Limb (tissue), 2 donors: Measurements from ENCODE around the gene METRN.

ENCODE experiments used
- DNase-seq, 2 donors: peaks; one replicate each; pipeline ENCODE4 v3.0.0-alpha.2; 2016; ENCODE audit errors: extremely low spot score in 2 of 2

Gene METRN

DNA sequence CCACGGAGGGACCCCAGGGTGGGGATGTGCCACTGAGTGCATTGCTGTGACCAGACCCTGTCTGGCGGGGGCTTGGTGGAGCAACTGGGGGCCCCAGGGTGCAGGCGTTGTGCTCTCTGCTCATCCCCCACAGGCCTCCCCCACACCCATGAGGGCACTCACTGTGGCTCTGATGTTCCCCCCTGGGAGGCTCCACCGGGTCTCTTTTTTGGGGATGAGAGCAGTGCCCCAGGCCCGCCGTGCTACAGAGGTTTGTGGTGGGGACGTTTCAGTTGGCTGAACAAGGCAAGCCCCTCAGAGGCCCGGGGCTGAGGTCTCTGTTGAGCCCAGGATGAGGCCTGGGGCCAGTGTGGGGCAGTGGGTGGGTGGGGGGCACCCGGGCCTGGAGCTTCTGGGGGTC is 8.8 kb downstream of the METRN start:
- DNase-seq = no peak

DNA sequence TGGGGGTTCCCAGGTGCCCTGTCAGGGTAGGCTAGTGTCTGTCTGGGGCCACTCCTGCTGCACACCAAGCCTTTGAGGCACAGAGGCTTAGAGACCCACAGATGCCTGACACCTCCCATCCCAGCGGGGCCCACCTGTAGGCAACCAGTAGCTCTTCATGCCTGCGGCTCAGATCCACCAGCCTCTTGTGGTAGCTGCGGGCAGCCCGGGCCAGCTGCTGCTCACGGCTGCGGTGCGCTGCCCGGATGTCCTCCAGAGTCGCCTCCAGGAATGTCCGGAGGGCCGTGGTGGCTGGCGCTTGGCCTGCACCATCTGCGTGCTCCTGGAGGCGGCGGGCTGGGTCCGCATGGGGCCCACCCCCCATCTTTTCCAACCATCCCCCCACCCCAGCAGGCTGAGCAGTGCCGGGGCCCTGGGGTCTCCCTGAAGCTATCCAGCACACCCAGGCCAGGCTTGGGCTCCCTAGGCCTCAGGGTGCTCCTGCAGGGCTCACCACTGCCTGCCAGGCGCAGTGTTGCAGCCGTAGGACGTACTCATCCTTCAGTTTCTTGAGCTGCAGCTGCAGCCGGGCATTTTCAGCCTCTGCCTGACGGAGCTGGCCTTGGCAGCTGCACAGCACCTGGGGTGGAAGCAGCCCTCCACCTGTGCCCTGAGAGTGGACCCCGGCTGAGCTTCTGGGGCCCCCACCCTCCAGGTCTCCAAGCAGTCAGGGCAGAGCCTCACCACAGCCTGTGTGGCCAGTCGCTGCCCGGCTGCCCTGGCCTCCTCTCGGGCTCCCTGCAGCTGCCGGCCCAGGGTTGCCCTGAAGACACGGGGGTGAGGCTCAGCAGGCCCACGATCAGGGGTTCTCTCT is 9.5 kb downstream of the METRN start:
- DNase-seq = no peak

DNA sequence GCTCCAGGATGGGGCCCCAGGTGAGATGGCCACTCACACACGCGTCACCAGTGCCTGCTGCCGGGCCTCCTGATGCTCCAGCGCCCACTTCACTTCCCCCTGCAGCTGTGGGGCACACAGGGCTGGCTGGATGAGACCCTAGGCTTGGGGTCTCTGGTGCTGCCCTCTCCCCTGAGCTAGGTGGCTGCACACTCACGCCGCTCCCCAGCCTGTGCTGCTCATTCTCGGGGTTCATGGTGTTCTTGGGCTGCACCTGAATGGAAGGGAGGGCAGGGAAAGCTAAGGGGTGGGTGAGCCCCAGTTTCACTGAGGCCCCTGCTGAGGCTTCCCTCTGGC is 10.1 kb downstream of the METRN start:
- no peak for DNase-seq

DNA sequence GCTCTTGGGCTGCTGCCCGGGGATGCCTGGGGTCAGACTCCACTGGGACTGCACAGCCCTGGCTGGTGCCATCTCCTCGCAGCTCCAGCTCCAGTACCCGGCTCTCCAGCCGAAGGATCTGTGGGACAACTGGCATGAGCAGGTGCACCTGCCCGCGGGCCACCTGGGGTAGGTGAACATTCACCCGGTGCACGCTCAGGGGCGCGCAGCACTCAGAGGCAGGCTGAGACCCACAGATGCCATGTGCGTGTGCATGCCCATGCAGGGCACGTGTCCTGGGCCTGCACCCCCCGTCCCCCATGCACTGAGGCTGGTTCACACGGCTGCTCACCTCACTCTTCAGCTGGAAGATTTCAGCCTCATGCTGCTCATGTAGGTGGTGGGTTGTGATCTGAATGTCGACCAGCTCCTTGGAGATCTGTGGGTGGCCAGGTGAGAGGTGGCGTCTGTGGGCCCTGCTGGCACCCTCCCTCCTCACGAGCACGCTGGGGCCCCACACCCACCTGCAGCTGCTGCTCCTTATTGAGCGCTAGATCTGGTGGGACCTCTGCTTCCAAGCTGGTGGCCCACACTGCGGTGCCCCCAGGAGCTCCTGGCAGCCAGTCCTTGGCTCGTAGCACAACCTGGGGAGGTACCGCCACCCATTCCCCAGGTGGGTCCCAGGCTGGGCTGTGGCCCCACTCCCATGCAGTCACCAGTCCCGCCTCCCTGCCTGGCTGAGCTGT is 10.7 kb downstream of the METRN start:
- DNase-seq = no peak

DNA sequence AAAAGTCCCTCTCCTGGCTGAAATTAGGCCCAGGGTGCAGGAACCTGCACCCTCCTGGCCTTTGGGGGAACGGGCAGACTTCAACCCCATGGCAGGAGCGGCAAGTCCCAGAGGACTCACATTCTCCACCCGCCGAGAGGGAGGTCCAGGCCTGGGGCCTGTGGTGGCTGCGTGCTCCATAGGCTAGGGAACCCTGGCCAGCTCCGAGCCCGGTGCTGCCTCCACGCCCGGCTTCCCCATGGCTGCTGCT is 11.2 kb downstream of the METRN start:
- DNase-seq = no peak

DNA sequence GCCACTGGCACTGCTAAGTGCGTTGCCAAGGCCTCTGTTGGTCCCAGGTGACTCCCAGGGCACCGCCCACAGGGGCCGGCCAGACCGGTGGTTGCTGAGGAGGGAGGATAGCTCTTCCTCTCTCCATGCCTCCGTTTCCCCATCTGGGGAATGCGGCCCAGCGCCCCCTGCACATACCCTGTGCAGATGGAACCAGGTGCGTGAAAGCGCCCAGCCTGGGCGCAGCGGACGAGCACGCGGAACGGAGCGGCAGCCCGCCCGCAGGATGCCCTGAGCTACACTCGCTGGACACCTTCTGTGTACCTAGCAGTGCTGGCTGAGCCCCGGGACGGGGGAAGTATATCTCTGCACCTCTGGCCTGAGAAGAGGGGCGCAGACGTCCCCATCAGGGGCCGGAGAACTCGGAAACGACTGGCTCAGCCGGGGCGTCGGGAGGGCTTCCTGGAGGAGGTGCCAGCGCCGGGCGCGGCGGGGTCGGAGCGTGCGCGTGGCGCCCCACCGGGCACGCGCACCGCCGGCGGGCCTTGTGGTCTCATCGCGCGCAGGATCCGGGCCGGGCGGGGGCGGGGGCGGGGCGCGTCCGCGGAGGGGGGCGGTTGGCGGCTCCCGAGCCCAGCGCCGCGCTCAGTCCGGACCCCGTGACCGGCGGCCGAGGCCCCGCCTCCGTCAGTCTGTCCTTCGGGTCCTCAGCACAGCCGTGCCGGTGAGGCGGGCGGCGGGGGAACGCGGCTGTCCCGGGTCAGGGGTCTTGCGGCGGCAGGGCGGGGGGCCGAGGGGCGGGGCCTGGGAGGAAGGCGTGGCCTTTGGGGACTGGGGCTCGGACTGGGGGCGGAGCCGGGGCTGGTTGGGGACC is 11.7 kb downstream of the METRN start, which contains the start of the genes CCDC78 and HAGHL:
Gene CCDC78, minus strand, starts transcription at position 6 of the 853 bp plus-strand sequence. CDS start 76 bp downstream, outside the sequence.
Gene HAGHL, plus strand, starts transcription at position 669 of the 853 bp plus-strand sequence. CDS start 404 bp downstream, outside the sequence.
- DNase-seq = peak in 1 of 2 donors; percentile 81

DNA sequence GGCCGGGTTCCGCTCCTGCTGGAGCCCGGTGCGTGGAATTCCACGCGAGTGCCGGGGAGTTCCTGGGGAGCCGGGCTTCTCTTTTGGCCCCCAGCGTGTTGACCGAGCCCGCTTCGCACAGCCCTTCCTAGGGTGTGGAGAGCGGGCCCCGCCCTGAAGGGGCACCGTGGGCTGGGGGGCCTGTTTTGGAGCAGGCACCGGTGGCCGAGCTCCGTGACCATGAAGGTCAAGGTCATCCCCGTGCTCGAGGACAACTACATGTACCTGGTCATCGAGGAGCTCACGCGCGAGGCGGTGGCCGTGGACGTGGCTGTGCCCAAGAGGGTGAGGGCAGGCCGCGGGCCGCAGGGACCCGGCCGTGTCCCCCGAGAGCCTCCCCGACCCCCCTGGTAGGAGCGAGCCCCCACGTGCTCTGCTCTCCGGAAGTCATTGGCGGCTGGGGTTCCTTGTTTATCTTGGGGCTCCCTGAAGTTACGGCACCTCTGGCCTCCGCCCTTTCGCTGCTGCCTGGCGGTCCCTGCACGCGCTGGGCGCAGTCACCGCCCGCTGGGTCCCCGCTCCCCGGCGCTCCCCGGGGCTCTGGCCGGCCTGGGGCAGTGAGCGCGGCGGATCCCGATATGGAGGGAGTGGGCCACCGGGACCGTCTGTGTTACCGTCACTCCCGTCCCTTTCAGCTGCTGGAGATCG is 12.5 kb downstream of the METRN start:
- peak in 1 of 2 donors; percentile 51 for DNase-seq

DNA sequence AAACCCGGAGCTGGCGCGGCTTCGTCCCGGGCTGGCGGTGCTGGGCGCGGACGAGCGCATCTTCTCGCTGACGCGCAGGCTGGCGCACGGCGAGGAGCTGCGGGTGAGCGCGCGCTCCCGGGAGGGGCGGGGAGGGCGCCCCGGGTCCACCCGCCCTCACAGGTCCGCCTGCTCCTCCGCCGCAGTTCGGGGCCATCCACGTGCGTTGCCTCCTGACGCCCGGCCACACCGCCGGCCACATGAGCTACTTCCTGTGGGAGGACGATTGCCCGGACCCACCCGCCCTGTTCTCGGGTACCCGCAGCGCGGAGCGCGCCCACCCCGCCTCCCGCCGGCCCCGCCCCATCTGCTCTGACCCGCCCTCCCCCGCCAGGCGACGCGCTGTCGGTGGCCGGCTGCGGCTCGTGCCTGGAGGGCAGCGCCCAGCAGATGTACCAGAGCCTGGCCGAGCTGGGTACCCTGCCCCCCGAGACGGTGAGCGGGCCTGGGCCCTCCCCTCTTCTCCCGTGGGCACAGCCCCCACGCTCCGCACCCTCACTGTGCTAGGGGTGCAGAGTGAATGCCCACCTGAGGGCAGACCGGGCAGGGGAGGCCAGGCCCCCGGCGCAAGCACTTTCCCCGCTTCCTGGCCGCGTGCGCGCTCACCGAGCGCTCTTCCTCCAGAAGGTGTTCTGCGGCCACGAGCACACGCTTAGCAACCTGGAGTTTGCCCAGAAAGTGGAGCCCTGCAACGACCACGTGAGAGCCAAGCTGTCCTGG is 13.4 kb downstream of the METRN start:
- peak in 1 of 2 donors; percentile 77 for DNase-seq

DNA sequence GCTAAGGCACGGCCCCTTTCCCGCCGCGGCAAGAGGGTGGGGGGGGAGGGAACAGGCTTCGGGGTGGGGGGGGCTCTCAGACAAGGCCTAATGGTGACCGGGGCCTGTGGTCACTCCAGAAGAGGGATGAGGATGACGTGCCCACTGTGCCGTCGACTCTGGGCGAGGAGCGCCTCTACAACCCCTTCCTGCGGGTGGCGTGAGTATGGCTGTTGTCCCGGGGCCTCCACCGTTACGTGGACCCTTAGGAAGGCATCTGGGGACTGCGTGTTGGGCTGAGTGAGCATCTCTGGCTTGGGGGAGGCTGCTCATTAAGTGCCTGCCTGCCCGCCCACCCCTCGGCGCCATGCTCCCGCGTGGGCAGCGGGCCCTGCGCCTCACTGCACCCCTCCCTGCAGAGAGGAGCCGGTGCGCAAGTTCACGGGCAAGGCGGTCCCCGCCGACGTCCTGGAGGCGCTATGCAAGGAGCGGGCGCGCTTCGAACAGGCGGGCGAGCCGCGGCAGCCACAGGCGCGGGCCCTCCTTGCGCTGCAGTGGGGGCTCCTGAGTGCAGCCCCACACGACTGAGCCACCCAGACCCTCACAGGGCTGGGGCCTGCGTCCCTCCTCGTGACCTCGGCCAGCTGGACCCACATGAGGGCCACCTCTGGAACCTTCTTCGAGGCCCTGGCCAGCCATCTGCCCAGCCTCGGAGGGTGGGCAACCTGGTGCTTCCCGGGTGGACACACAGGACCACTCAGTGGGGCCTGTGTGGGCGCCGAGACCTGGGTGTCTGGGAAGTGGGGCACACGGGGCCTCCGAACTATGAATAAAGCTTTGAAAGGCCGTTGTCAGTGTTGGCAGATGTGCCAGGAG is 14.2 kb downstream of the METRN start:
- no peak for DNase-seq

DNA sequence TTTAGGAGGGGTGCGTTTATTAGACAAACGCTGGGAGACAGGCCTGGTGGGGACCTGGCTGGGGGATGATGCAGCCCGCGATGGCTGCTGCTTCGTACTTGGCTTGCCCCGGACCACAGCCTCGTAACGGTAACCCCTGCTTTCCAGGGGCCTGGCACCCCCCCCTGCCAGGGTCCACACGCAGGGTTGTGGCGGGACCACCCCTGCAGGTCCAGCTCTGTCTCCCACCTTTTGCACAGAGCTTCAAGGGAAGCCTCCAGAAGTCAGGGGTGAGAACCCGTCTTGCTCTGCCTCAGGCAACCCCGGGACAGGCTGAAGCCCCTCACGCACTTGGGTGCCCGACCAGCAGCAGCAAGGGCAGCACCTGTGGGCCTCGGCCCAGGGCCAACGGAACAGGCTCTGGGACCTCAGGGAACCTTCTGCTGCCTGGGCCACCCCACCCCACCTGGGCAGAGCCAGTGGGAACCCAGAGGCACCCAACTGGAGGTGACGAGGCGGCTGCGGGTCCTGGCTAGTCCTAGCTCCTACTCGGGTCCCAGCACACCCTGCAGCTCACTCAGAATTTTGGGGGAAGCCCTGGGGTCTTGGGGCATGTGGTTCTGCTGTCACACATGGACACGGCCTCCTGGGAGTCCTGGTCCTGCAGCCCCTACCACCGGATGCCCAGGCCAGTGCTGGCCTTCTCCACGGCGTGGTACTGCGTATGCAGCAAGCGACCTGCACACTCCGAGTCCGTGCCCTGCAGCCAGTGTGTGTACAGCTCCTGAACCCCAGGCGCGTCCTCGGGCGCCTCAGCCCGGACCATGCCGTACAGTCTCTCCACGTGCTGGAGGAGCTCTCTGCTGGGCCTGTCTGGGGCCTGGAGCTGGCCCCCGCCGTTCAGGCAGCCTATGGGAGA is 15.1 kb downstream of the METRN start:
- no peak for DNase-seq

DNA sequence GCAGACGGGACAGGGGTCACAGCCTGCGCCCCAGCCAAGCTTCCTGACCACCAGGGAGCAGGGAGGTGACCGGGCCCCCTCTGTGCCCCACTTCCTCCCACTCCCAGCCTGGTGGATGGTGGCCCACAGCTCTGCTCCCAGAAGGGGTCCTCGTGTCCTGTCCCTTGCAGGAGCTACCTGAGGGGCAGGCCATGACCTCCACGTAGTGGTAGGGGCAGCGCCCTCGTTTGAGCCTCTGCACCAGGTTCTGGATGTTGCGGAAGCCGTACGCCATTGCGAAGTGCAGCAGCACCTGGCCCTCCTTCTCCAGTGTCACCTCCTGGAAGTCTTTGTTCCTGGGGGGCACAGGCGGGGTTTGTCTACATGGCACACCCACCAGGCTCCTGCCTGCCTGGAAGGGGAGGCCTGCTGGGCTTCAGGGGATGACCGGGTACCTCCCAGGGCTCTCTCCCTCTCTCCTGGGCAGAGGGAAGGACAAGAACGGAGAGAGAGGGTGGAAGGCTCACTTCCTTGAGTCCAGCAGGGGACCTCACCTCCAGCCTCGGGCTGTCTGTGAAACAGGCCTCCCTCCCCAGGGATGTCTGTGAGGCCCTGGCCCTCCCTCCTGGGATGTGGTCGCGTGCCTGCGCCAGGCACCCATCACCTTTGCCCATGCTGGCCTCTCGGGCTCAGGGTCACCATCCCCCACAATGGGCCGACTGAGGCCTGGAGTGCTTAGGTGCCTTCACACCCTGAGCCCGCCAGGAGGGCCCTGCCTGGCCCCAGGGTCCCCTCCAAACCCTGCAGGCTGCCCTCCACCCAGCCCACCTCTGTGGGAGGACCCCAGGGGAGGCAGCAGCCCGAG is 16.0 kb downstream of the METRN start:
- no peak for DNase-seq

DNA sequence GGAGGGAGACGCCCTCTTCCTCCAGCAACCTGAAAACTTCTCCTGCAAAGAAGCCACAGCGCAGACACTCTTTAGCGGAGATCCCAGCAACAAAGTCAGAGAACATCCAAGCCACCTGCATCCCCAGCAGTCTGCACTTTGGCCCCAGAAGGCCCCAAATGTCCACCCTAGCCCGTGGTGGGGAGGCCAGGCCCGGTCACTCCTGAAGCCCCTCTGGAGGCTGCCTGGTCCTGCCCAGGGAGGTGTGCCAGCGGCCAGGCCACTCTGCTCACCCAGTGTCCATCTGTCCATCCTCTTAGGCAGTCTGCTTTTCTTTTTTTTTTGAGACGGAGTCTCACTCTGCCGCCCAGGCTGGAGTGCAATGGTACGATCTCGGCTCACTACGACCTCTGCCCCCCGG is 17.4 kb downstream of the METRN start:
- no peak for DNase-seq

DNA sequence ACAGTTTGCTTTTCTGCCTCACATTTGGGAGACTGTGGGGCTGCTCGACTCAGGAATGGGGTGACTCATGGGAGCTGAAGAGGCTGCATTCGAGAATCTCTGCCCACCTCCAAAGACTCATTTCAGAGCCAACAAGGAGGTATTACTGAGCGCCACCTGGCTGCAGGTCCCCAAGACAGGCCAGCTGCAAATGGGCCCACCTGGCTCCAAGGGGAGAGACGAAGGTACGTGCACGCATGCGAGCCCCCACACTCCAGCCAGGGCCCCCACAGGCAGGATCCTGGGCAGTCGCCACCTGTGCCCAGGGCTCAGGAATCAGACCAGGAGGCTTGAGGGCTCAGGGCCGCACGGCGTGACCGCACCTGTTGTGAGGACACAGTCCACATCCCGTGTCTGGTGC is 18.0 kb downstream of the METRN start:
- DNase-seq = no peak

DNA sequence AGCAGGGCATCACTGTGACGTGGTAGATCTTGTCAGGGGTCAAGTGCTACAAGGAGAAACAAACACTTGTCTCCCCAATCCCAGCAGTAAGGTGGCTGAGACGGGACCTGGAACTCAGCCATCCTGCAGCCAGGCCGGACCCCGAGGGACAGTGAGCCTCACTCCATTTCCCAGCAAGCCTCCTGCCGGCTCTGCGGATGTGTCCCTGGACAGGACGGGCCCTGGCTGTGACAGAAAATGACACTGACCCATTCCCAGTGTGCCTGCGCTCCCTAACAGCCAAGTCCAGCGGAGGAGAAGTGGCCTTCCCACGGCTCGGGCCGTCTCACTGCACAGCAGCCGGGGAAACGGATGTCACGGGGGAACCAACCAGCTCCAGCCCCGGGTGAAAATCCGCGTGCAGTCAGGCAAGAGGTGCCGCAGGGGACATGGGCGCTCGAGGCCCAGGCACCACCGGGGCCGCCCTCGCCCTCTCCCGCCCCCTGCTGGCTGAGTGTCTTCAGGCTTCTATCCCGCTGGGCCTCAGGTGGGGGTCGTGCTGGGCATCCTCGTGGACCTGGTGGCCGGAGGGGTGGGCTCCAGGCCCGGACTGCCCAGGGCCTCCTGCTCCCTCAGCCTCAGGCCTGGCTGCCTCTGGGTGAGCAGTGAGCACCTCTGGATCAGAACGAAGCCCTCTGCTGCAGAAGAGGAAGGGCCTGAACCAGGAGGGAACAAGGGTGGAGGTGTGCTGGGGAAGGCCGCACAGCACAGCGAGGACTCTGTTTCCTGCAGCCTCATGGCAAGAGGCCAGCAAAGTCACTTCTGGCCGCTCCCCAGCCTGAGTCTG is 18.7 kb downstream of the METRN start:
- no peak for DNase-seq

DNA sequence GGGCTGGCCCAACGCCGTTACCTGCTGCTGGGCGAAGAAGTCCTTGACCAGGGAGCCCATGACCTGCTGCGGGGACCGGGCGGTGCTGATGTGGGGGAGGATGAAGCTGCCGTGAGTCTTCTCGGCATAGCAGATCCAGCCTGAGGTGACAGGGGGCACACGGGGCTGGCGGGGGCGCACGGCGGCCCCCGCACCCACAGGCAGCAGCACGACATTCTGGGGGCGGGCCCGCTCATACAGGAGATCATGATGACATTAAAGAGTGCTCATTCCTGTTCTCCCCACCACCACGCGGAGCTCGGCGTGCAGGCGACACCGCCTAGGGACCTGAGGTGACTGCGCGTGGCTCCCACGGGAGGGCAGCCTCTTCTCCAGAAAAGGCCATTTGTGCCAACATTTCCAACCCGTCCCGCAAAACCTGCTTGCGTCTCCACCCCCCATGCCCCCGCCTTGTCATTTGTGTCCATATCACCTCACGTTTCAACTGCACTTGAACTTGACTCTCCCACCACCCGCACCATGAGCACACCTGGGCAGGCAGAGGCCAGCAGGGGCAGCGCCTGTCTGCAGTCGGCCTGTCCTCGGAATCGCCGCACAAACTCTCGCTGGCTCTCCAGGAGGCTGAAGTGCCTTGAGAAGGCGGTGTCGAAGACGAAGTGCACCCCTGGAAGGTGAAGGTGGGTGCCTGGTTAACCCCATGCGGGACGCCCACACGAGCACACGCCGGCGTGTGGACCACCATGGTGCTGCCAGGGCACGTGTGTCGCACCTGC is 19.5 kb downstream of the METRN start:
- no peak for DNase-seq
